ENCODE results near the gene FCHSD2. TPM values are rescaled to one million over a fixed set of nuclear protein-coding genes. Genes with fewer than 3 reads are reported as not detected.

FCHSD2 gene
- polyA plus RNA-seq, 2 of the 4 experiments (the other 2 are of a cell fraction), result 10.5 to 19.0 TPM

DNA sequence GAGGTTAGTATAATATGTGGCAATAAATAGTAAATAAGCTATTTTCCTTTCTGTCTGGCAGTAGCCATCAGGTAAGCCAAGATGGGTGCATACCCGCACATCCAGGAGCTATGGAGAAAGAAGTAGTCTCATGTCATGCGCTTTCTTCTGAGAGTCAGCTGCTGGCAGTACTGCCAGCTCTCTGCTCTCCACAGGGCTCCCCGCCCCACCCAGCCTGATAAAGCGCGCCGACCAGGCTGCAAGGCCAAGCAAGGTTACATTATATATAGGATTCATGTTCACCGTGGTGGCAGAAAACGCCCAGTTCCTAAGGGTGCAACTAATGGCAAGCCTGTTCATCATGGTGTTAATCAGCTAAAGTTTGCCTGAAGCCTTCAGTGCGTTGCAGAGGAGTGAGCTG, 201.7 kb downstream of the FCHSD2 start (continued):
- TF ChIP-seq, protein P1, sequence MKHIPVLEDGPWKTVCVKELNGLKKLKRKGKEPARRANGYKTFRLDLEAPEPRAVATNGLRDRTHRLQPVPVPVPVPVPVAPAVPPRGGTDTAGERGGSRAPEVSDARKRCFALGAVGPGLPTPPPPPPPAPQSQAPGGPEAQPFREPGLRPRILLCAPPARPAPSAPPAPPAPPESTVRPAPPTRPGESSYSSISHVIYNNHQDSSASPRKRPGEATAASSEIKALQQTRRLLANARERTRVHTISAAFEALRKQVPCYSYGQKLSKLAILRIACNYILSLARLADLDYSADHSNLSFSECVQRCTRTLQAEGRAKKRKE (CRISPR knock-in tag; IDR thresholded peaks at IDR 0.05; ENCODE audit: low read depth), result no peak
- TF ChIP-seq RAD21 (conservative IDR thresholded peaks at IDR 0.05 in 1 of 2, IDR thresholded peaks at IDR 0.05 in 1 of 2), result no peak
- TF ChIP-seq RFX5 (IDR thresholded peaks at IDR 0.05), result no peak
- TF ChIP-seq POLR2AphosphoS2 (conservative IDR thresholded peaks at IDR 0.05; ENCODE audit: low read length), result no peak
- TF ChIP-seq, protein P2, sequence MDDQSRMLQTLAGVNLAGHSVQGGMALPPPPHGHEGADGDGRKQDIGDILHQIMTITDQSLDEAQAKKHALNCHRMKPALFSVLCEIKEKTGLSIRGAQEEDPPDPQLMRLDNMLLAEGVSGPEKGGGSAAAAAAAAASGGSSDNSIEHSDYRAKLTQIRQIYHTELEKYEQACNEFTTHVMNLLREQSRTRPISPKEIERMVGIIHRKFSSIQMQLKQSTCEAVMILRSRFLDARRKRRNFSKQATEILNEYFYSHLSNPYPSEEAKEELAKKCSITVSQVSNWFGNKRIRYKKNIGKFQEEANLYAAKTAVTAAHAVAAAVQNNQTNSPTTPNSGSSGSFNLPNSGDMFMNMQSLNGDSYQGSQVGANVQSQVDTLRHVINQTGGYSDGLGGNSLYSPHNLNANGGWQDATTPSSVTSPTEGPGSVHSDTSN (IDR thresholded peaks at IDR 0.05), result no peak

GRCh38 chr11:72939031-72939430, 203.1 kb downstream of the FCHSD2 start:
- no peak overlapping the region for H3K4me2 ChIP-seq
- POLR2A ChIA-PET, result no interaction called here

GRCh38 chr11:72937439-72937838, 204.7 kb downstream of the FCHSD2 start:
- Histone ChIP-seq H3K27ac (no peak overlapping the region), H3K4me2 (no peak overlapping the region), H3K4me3 (no peak overlapping the region), H3K4me1 (no peaks in the 10 kb centered on the region), H3K9me3 (no peaks in the 10 kb centered on the region)
- TF ChIP-seq, protein P2 (IDR thresholded peaks at IDR 0.05), result no peak
- TF ChIP-seq EHMT2 (IDR thresholded peaks at IDR 0.05; ENCODE audit: low read depth), result no peak
- ChIA-PET CTCF (no interaction called here), POLR2A (no interaction called here)
- no peak for FAIRE-seq
- WGBS (ENCODE audit: missing lambda C conversion rate), result 95% methylated on average over 4 of the region's 4 CpGs
- ATAC-seq, result no peak
- DNase-seq (ENCODE audit: low read depth in 1 of 2, low spot score in 1 of 2), result no peak

More at GRCh38 chr11:72939031-72939430, 203.1 kb downstream of the FCHSD2 start:
- CTCF ChIA-PET, result no interaction called here
- Histone ChIP-seq H3K9me3 (no peaks in the 10 kb centered on the region), H3K4me3 (no peak overlapping the region), H3K4me1 (no peaks in the 10 kb centered on the region), H3K27ac (no peak overlapping the region)
- no peak for ATAC-seq
- FAIRE-seq, result no peak
- DNase-seq (ENCODE audit: low read depth in 1 of 2, low spot score in 1 of 2), result no peak
- TF ChIP-seq KDM1A (IDR thresholded peaks at IDR 0.05; ENCODE audit: low read depth), result no peak
- WGBS (ENCODE audit: missing lambda C conversion rate), result 87% methylated on average over 2 of the region's 2 CpGs

DNA sequence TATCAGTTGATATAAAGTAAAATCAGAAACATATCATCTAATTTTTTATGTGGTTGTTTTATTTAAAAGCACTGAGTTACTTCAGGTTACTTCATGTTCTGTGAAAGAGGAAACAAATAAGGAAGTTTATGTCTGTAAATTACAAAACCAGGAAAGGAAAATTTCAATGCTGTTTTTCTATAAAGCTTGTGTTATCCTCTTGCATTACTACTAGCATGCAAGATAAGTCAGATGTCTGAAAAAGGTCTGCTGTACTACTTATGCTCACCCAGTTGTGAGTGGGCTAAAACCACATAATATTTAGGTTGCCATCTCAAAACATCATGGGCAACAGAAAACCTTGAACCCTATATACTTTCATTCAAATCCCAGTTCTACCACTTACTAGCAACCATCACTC, 206.4 kb downstream of the FCHSD2 start:
- no peak for DNase-seq (ENCODE audit: low read depth in 1 of 2, low spot score in 1 of 2)
- H3K4me1 ChIP-seq, result no peaks in the 10 kb centered on the region
- H3K4me2 ChIP-seq, result no peak overlapping the region
- CTCF ChIA-PET, result no interaction called here
- TF ChIP-seq, protein P1 (CRISPR knock-in tag; IDR thresholded peaks at IDR 0.05; ENCODE audit: low read depth), result no peak
- no peak for TF ChIP-seq GATA3 (IDR thresholded peaks at IDR 0.05; ENCODE audit: borderline replicate concordance)
- TF ChIP-seq RNF2 (IDR thresholded peaks at IDR 0.05; ENCODE audit: borderline replicate concordance, low read depth), result no peak
- TF ChIP-seq HDAC2 (IDR thresholded peaks at IDR 0.05), result no peak
- TF ChIP-seq NPAS2 (CRISPR knock-in tag; IDR thresholded peaks at IDR 0.05; ENCODE audit: borderline replicate concordance), result no peak
- no peak for TF ChIP-seq TFCP2L1 (CRISPR knock-in tag; IDR thresholded peaks at IDR 0.05)
- no peak for TF ChIP-seq HOXB13 (CRISPR knock-in tag; IDR thresholded peaks at IDR 0.05; ENCODE audit: low read depth)
- no peak for TF ChIP-seq ZSCAN20 (CRISPR knock-in tag; IDR thresholded peaks at IDR 0.05)
- no peak for TF ChIP-seq KDM1A (IDR thresholded peaks at IDR 0.05; ENCODE audit: low read depth)
- no peak for TF ChIP-seq MYC (IDR thresholded peaks at IDR 0.05; ENCODE audit: borderline replicate concordance, low read length)
- ATAC-seq, result no peak
- POLR2A ChIA-PET, result no interaction called here
- no peak overlapping the region for H3K4me3 ChIP-seq
- no peak overlapping the region for H3K27ac ChIP-seq
- no peaks in the 10 kb centered on the region for H3K9me3 ChIP-seq
- FAIRE-seq, result no peak
